ENCODE measurements around the gene DMXL2.

DNA sequence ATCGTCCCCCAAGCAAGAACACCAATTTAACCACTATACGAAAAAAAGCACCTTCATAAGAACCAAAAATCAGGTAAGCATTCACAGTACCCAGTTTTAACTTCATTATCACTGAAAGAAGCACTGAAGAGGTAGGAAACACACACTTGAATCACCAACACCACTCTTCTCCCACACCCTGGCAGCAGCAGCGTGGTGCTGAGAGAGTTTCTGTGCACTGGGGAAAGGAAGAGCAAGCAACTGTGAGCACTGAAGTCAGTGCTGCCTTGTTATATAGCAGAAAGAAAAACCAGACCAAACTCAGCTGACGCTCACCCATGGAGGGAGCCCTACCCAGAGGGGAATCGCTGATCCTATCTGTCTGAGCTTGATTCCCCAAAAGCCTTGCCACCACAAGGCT, 98.2 kb downstream of the DMXL2 start:
- TF ChIP-seq, protein P1, sequence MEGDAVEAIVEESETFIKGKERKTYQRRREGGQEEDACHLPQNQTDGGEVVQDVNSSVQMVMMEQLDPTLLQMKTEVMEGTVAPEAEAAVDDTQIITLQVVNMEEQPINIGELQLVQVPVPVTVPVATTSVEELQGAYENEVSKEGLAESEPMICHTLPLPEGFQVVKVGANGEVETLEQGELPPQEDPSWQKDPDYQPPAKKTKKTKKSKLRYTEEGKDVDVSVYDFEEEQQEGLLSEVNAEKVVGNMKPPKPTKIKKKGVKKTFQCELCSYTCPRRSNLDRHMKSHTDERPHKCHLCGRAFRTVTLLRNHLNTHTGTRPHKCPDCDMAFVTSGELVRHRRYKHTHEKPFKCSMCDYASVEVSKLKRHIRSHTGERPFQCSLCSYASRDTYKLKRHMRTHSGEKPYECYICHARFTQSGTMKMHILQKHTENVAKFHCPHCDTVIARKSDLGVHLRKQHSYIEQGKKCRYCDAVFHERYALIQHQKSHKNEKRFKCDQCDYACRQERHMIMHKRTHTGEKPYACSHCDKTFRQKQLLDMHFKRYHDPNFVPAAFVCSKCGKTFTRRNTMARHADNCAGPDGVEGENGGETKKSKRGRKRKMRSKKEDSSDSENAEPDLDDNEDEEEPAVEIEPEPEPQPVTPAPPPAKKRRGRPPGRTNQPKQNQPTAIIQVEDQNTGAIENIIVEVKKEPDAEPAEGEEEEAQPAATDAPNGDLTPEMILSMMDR (IDR thresholded peaks at IDR 0.05; ENCODE audit: insufficient read depth, low read length, poor library complexity, severe bottlenecking) = no peak
- no peak for TF ChIP-seq EZH2phosphoT487 (conservative IDR thresholded peaks at IDR 0.05; ENCODE audit: low read length)

Measured in SU-DHL-6 (cell line).